ENCODE data around the gene FICD.
"Not testable (repeated sequence)": the region's sequence is repeated elsewhere in the genome, so short reads cannot be mapped to it uniquely, and the experiment has no call there.

The FICD gene

DNA sequence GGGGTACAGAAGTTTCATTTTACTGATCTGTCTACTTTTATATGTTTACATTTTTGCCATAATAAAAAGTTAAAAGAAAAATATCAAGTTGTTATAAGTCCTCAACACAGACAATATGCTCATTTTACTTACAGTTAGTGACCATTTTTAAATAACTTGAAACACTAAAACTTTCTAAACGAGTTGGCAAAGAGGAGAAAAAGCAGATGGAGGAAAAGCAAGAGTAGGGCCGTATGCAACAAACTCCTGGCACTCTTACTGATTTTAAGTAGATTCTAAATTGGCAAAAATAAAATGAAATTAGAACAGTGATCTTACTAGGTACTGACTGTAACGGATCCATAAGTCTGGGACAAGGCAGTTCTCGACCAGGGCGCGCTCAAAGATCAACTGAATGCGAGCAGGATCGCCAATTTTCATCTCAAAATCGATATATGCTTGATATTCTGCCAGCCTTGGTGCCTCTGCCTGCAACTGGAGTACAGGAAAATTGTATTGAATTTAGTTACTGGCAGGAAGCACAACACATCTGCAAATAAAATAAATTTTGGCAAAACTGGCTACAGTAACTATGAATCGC lies 23.6 kb downstream of the FICD start:
- DNase-seq, result no peak

DNA sequence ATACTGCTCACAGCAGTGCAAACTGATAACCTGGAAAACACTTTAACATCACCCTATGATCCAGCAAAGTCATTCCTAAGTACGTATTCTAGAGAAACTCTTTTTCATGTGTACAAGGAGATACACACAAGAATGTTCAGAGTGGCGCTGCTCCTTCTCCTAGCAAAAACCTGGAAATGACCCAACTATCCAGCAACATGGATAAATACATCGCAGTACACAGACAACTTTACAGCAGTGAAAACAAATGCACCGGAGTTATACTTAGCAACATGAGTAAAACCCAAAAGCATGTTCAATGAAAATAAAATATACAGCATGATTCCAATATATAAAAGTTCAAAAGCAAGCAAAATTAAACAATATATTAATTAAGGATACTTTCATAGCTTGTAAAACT lies 27.2 kb downstream of the FICD start:
- no peak for DNase-seq

- DNase-seq, result no peak
Observed at GRCh38 chr12:108543652-108544051, 28.6 kb downstream of the FICD start.

DNA sequence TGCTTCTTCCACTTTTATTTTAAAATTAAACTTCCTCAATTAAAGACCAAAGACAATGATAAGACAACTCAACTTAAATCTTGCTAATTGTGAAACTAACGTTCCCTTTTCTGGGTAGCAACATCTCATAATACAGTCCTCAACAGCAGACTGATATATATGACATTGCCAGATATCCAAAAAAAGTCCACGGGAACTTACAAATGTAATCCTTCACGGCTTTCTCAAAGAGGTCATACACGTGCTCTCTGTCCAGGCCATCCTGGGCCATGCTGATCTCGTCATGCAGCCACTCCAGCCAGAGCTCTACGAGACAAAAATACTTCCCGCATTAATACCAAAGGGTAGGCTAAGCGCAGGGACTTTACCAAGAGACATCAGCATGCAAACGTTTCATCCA lies 32.6 kb downstream of the FICD start:
- DNase-seq, result no peak

GRCh38 chr12:108548954-108549521 lies 34.0 kb downstream of the FICD start:
- DNase-seq, result no peak

- DNase-seq, result no peak
Observed at GRCh38 chr12:108551535-108551934, 36.5 kb downstream of the FICD start.

- no peak for DNase-seq
Observed at GRCh38 chr12:108553799-108554198, 38.7 kb downstream of the FICD start.

DNA sequence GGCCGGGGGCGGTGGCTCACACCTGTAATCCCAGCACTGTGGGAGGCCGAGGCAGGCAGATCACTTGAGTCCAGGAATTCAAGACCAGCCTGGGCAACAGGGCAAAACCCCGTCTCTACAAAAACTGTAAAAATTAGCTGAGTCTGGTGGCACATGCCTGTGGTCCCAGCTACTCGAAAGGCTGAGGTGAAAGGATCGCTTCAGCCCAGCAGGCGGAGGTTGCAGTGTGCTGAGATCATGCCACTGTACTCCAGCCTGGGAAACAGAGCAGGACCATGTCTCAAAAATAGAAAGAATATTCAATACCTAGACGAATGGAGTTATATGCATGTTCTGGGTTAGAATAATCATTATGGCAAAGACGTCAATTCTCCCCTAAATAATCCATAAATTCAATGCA lies 40.3 kb downstream of the FICD start:
- DNase-seq, result not testable (repeated sequence)

DNA sequence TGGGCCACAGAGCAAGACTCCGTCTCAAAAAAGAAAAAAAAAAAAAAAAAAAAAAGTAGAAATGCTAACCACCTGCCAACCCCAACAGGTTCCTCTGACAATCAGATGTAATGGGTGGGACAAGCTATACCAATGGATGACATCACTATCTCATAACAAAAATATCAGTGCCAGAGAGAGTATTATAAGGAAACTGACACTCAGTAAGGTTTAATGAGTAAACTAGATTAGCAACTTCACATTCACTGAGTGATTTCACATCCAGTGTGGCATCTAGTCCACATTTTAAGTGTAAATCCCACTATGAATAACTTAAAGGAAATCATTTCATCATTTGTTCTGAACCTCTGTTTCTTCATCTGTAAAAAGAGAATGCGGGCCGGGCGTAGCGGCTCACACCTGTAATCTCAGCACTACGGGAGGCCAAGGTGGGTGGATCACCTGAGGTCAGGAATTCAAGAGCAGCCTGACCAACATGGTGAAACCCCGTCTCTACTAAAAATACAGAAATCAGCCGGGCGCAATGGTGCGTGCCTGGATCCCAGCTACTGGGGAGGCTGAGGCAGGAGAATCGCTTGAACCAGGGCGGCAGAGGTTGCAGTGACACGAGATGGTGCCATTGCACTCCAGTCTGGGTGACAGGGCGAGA lies 44.1 kb downstream of the FICD start:
- DNase-seq, result no peak

- DNase-seq, result no peak
Observed at GRCh38 chr12:108559748-108560147, 44.7 kb downstream of the FICD start.

DNA sequence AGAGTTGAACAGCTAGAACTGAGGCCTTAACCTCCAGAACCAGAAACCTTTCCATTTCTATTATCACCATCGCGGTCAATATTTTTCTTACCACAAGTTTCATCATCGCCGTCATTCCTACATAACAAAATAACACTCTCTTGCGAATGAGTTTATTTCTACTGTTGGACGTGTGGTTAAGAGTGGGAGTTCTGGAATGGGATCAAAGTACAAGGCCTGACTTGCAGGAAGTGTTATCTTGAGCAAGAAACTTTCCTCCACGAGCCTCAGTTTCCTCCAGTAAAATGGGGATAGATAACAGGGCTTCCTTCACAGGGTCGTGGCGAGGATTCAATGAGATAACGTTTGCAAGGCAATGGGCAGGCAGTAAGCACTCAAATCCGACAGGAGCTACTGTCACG lies 45.2 kb downstream of the FICD start:
- no peak for DNase-seq

- DNase-seq, result peak; percentile 88
Observed at GRCh38 chr12:108560752-108561719, 46.0 kb downstream of the FICD start, which contains the start of gene SART3. Gene SART3 (minus strand): TSS chr12:108561173. CDS start chr12:108561154, 19 bp downstream.

DNA sequence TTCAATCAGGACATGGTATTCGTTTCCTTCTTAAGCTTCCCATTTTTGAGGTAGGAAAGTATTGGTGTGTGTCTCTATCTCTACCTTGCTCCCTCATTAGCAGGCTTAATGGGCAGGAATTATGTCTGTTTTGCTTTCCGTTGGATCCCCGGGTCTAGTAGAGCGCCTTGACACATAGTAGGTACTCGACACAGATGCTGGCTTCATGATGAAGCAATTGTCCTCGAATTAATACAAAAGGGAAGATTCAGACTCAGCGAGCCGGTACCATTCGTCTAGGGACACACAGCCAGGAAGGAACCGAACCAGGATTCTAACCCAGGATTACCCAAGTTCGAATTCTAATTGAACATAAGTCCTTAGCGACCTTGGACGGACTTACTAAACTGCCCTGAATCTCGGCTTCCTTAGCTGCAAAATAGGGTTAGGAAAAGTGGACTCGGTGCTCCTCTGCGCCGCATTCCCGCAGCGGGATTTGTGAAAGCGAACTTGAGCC lies 46.8 kb downstream of the FICD start:
- no peak for DNase-seq

DNA sequence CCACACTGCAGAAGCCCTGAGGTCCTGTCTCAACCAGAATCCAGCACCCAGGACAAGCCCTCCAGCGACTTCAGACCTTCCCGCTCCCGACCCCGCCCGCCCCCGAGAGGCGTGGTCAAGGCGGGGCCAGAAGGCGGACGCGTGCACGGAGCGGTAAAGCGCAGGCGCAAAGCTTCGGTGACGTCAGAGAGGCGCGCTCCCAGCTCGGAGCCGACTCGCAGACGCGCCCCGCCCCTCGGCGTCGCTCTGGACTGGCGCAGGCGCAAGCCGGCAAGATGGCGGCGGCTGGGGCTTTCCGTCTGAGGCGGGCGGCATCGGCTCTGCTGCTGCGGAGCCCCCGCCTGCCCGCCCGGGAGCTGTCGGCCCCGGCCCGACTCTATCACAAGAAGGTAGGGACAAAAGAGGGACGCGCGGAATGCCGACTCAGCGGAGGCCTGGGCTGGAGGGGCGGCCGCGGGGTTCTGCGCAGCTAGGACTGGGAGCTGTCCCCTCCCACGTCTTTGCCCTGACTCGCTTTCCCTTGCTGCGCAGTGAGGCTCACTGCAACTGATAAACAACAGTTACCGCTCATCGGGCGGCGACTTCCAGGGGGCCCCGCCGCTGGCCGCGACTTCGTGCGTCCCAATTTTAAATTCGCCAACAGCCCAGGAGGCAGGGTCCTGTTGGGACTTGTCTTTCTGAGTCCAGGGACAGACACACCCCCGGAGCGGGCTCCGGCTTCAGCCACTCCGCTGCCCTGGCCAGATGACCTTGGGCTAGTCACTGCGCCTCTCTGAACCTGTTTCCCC lies 47.5 kb downstream of the FICD start, which contains the start of gene ISCU:
Gene ISCU (plus strand): TSS at position 249 of the 788 bp plus-strand sequence. CDS start 27 bp downstream, at position 276.
- peak; percentile 100 for DNase-seq

DNA sequence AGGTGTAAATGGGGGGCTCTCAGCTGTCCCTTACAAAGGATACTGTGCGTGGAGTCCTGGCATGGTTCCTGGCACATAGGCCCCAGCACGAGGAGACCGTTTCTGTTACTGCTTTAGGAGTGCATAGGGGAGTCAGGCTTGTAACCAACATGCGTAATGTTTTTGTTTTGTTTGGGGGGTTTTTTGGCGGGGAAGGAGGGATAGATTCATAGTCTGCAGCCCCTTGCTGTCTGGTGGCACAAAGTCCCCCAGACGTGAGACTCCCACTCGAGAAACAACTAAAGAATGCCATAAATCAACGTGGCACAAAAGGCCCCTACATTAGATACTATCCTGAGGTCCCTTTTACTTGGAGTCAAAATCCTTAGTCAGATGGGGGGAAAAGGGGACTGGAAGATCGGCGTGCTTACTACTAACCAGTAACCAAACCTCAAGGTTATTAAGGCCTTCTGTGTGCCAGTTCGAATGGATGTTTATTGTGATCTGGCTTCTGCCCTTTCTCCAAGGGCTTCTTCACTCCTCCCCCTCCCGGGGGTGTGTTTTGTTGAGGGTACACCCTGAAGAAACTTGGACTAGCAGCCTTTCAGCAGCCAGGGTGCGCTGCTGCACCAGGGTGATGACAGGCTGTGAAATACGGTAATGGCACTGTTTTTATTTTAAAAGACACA lies 48.2 kb downstream of the FICD start:
- DNase-seq, result peak; percentile 89 to 90

DNA sequence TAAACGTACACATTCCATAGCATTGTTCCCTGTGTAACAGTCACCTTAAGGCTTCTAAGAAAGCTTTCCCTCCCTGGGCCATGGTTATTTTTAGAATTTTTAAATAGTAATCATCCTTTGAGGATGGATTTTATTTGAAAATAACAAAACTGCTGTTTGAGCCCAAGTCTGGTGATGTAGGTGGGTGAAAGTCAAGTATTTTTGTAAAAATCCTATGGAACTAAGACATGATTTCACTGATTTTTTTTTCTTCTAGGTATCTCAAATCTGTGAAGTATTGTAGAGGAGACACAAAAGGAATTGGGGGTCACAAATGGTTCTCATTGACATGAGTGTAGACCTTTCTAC lies 48.7 kb downstream of the FICD start:
- DNase-seq, result no peak

DNA sequence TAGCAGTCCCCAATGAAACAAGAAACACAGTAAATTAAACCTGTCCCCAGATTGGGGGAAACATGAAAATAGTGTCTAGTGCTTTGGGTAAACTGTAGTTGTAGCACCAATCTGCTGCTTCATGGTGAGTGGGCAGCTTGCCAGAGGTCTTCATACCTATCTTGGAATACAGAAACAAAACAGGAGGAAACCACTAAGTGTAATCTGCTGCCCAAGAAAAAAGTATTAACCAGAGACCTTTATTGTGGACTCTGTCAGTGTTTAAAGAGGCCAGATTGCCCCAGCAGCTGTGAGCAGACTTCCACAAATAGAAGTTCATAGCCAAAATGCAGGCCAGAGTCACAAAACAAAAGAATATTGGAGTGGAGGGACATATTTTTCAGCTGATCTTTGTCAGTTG lies 49.6 kb downstream of the FICD start:
- DNase-seq, result no peak

GRCh38 chr12:108565146-108565545 lies 50.1 kb downstream of the FICD start:
- no peak for DNase-seq

DNA sequence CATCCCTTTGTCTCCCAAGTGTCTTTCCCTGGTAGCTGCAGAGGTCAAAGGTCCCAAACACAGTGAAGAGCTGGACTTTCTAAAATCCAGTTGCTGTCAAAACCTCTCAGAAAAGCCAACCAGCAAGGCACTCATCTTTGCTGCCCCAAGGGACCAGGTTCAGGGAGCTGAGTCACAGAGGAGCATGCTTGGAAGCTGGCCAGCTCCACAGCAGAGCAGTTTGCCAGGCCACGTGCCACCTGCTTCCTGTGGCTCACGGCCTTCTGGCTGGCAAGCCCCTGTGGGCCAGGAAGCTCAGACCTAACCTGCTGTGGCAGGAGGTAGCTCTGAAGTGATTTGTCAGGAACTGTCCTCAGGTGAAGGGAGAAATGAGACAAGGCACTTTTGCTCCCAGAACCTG lies 50.9 kb downstream of the FICD start:
- DNase-seq, result peak; percentile 54 to 71

DNA sequence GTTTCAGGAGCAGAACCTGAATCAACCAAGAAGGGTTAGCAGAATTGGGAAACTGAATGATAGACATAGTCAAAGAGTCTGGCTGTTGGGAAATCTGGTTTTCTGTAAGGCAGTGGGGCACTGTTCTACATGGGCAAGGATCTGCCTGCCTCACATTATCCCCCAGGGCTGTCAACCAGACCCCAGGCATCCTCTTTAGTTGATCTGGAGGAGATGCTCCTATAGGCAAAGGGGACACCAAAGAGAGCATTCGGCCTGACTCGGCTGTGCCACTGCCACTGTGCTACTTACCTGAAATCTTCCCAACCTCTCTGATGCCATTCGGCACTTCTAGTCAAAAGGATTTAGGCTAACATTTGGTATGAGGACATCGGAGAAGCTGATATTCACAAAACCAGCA lies 51.4 kb downstream of the FICD start:
- DNase-seq, result peak in 1 of 2 experiments; percentile 14

Measured in activated T-cell treated with anti-CD3 and anti-CD28 coated beads, Interleukin-2, amount 50 U/mL, for 48 hours (primary cell).